Middle frontal gyrus (tissue), 1 donor: ENCODE data around the gene NCOR1.
"Not testable (repeated sequence)": the region's sequence is repeated elsewhere in the genome, so short reads cannot be mapped to it uniquely, and the experiment has no call there.

Experiments used
- DNase-seq: peaks from one replicate; pipeline ENCODE4 v3.0.0-alpha.2; 2015; ENCODE audit warnings: low spot score; ENCODE audit errors: extremely low spot score

NCOR1 gene

GRCh38 chr17:16100737-16101400 lies 114.5 kb downstream of the NCOR1 start:
- no peak for DNase-seq

DNA sequence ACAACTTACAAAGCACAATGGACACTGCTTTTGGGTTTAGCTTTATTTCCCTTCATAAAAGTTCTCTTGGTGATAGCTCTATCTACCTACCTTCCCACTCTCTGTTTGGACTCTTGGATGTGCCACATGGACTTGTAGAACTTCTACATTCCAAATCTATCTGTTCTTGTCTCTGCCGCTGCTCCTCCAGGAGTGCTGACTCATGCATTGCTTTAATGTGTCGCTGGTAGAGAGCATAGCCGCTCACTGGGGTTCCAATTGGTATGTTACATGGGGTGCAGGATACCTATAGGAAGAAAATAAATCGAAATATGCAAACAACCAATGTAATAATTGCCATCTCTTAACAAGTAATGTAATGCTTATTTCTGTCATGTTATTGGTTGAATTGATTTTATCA lies 123.6 kb downstream of the NCOR1 start:
- DNase-seq: no peak

- no peak for DNase-seq
Measured at GRCh38 chr17:16086957-16087356, 128.4 kb downstream of the NCOR1 start.

DNA sequence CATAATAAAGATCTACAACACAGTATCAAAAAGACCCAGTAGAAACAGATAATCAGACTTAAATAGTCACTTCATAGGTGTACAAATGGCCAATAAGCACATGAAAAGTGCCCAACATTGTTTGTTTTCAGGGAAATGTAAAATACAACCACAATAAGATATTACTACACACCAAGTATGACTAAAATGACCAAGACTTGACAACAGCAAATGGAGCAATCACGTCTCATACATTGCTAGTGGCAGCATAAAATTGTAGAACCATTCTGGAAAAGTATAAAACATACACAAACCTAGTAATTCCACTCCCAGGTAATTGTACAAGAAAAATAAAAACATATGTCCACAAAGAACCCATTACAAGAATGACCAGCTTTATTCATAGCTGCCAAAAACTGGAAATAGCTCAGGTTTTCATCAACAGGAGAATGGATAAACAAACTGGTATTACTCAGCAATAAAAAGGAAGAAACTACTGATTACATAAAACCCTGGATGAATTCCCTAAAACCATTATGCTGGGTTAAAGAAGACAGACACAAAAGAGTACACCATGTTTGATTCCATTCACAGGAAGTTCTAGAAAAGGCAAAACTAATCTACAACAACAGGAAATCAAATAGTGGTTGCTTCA lies 130.2 kb downstream of the NCOR1 start:
- no peak for DNase-seq

- DNase-seq: no peak
Measured at GRCh38 chr17:16083223-16083622, 132.1 kb downstream of the NCOR1 start.

DNA sequence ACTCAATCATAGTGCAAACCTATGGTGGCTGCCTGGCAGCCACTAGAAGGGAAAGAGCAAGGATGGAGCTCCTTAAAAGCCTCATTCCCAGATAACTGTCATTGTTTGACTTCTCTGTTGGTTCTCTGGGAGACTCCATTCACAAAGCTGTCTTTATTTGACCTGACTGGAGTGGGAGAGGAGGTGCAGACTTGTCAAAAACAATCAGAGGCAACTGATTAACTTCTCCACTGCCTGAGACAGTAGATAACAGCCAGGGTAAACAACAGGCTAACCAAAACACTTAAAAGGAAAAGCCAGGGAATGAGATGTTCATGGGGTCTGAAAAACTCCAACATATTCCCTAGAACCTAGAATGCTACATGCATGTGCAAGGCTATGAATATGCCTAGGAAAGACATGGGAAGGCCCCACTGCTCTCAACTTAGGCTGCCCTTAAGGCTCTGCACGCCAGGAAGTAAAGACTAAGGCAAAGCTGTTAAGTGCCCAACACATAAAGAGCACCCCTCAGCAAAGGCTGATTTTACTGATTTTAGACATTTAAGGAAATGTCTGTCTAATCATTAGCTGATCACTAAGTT lies 133.7 kb downstream of the NCOR1 start:
- no peak for DNase-seq

DNA sequence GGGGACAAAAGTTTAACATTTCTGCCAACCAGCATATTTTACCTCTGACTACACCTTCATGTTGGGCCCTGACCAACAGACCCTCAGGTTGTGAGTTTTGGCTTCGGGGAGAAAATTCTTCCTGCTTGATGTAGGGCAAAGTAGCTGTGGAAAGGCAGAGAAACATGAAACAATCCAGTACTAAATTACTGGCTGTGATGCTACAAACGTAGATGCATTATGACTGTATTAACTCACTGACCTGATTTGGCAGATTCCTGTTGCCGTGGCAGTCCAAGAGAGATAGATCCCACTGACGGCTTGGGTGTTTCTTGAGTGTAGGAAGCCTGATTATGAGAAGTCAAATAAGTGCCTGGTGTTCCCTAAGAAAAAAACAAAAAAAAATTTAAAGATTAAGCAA lies 135.0 kb downstream of the NCOR1 start:
- DNase-seq: no peak

GRCh38 chr17:16075949-16076348 lies 139.4 kb downstream of the NCOR1 start:
- no peak for DNase-seq

GRCh38 chr17:16074423-16074822 lies 140.9 kb downstream of the NCOR1 start:
- DNase-seq: no peak

GRCh38 chr17:16073845-16074244 lies 141.5 kb downstream of the NCOR1 start:
- no peak for DNase-seq

- DNase-seq: no peak
Measured at GRCh38 chr17:16072031-16072430, 143.3 kb downstream of the NCOR1 start.

DNA sequence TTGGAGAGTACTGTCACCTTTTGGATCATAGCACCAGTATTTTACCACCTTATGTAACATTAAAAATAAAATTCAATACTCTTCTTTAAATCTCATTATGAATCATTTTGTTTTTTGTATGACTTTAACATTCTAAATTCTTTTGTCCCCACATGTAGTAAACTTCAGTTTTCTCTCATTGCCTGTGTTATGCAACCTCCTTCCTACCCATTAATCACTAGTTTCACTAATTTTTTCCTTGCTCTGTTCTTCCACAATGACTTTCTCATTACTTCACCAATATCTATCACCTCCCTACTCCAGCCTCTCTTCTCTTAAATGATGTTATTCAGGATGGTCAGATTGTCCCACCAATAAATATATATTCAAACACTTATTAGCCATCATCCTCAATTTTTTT lies 147.0 kb downstream of the NCOR1 start:
- no peak for DNase-seq

GRCh38 chr17:16066125-16066524 lies 149.2 kb downstream of the NCOR1 start:
- no peak for DNase-seq

GRCh38 chr17:16061631-16062030 lies 153.7 kb downstream of the NCOR1 start:
- DNase-seq: no peak

DNA sequence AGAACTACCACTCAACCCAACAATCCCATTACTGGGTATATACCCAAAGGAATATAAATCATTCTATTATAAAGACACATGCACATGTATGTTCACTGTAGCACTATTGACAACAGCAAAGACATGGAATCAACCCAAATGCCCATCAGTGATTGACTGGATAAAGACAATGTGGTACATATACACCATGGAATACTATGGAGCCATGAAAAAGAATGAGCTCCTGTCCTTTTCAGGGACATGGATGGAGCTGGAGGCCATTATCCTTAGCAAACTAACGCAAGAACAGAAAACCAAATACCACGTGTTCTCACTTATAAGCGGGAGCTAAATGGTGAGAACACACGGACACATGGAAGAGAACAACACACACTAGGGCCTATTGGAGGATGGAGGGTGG lies 160.2 kb downstream of the NCOR1 start:
- not testable (repeated sequence) for DNase-seq

DNA sequence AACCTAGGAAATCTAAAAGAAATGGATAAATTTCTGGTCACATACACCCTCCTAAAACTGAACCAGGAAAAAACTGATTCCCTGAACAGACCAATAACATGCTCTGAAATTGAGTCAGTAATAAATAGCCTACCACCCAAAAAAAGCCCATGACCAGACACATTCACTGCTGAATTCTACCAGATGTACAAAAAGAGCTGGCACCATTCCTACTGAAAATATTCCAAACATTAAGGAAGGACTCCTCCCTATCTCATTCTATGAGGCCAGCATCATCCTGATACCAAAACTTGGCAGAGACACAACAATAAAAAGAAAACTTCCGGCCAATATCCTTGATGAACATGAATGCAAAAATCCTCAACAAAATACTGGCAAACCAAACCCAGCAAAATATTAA lies 162.8 kb downstream of the NCOR1 start:
- DNase-seq: no peak

DNA sequence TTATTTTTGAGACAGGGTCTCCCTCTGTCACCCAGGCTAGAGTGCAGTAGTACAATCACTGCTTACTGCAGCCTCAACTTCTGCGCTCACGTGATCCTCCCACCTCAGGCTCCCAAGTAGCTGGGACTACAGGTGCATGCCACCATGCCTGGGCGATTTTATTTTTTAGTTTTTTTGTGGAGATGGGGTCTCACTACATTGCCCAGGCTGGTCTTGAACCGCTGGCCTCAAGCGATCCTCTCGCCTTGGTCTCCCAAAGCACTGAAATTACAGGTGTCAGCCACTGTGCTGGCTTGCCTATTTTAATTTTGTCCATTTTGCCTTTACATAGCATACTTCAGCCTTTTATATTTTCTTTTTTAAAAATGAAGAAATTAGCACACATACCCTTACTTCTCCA lies 164.5 kb downstream of the NCOR1 start:
- DNase-seq: no peak

- no peak for DNase-seq
Measured at GRCh38 chr17:16048811-16049449, 166.4 kb downstream of the NCOR1 start.

DNA sequence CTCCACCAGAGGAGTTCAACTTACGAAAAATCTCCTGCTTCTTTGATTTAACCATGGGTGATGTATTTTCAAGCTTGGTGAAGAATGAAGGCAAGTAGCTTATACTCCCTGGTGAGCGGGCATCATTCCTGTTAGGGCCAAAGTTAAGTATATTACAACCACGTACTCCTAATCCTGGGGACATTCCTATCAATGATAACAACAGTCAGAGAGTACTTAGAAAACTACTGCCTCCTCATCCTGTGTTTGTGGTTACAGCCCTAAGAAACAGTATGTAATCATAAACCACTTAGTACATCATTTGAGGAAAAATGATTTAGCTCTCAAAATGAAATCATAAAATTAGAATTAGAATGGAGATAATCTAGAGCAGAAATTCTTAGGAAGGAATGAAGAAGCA lies 168.4 kb downstream of the NCOR1 start:
- DNase-seq: no peak

GRCh38 chr17:16044487-16044886 lies 170.8 kb downstream of the NCOR1 start:
- DNase-seq: no peak

DNA sequence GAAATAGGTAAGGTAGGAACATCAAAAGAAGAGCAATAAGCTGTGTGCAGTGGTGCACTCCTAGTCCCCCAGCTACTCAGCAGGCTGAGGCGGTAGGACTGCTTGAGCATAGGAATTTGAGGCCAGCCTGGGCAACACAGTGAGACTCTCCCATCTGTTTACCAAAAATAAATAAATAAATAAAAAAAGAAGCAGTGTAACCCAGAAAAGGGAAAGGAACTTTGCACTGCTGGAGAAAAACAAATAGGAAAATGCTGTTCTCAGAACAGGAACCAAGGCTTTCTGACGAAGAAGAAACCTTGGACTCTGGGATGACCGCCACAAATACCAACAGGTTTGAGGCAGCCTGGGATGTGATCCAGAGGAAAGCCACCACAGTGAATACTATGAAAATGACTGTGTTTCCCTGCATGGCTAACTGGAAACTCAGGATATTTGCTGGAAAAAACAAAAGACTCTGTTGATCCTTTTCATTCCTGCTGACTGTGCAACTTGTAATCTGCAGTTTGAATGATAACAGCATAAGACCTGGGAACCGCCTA lies 174.6 kb downstream of the NCOR1 start:
- peak; percentile 38 for DNase-seq

GRCh38 chr17:16037636-16038035 lies 177.7 kb downstream of the NCOR1 start:
- DNase-seq: no peak
